Stimulated activated CD8-positive, alpha-beta memory T cell treated with anti-CD3 and anti-CD28 coated beads, Interleukin-15, amount 100 ng/mL, for 48 hours (primary cell): ENCODE data around the gene SP9.
A peak's percentile ranks its signal among the peaks of the same experiment; 100 is the strongest.

Experiments
- DNase-seq, 2 donors: peaks; one replicate each; pipeline ENCODE4 v3.0.0-alpha.2; 2020; ENCODE audit warnings: low read depth in 2 of 2

Gene SP9

DNA sequence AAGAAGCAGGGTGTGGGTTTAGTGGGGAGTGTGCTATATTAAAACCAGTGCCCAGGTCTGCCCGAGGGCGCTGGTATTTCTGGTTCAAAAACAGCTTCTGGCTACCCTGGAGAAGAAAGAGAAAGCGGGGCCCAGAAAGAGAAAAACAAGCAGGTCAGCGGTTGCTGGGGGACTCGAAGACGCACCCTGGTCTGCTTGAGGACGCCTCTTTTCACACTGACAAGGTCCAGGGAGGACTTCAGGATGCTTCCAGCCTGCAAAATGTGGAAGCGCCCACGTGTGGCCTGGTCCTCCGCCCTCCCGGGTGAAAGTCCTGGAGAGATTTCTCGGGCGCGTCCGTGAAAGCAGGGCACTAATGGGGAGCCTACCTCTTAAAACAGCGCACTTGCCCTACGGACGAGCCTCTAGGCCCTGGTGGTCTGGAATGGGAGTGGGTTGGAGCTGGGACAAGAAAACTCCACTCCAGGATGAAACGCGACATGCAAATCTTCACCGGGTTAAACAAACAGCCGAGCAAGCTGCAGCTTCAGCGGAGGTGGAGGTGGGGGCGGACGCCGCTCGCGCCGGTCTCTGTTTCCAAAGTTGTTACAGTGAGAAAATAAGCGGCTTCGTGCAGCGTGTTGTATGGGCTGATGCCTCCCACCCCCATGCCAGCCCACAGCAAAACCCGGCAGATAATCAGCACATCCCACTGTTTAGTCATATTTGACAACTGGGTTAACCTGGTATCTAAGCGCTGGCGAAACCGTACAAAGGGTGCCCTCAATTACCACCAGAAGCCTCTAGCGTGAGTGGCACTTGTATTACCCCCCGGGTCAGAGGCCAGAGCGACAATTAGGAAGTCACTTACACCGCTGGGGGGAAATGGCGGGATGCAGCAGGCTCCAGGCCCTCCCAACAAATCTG is 1.1 kb upstream of the SP9 start:
- DNase-seq, result no peak

DNA sequence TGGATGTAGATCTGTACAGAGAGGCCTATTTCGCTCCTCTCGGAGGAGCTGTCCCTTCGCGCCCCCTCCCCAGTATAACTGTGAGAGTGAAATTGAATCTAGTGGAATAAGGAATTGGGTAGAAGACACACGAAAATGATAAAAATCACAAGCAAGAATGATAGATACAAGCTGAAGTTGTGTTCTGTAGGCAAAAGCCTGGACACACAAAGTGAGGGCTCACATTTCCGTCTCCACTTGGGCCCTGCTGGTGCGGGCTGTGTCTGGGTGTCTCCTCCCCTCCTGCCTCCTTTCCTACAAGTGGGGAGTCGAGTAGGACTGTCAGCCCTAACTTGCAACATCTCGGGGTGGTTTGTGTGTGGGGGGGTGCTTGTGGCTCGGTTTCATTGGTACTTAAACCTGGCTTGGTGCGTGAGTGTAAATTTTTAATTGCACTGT is 457 bp upstream of the SP9 start:
- DNase-seq, result no peak

DNA sequence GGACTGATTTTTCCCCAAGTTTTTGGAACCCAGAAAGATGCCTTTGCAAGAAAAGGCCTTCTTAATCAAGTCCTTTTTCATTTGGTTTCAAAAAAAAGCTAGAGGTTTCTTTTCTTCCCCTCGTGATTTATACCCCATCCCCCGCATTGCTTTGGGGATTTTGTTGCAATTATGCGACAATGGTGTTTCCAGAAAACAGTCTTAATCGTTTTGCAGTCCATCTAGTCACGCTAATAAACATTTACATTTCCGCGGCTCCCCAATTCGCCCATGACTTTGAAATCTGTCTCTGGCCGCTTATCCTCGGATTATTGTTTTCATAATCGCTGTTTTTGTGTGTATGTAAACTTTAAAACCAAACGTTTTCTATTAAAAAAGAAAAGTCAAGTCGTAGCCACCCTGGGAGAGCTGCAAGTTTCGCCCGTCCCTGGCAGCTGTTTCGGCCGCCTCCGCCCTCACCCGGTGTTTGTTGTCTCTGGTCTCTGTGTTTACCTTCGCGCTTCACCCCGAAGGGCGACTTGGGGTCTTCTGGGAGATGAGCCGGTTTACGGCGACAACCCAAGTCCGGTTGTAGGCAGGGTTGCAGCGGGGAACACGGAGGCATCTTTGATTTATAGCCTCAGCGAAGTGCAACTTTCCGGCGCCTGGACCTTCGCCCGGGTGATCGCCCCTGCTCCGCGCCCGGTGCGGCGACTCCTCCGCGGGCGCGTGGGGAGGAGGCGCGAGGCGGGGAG is 667 bp downstream of the SP9 start:
- no peak for DNase-seq

DNA sequence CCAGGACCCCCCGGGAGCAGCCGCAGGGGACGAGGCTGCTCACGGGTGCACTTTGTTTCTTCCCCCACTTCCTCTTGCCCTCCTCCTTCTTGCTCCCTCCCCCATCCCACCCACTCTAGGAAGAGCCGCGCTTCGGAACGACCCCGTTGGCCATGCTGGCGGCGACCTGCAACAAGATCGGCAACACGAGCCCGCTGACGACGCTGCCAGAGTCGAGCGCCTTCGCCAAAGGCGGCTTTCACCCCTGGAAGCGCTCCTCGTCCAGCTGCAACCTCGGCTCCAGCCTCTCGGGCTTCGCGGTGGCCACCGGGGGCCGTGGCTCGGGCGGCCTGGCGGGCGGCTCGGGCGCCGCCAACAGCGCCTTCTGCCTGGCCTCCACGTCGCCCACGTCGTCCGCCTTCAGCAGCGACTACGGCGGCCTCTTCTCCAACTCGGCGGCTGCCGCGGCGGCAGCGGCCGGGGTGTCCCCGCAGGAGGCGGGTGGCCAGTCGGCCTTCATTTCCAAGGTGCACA is 1.3 kb downstream of the SP9 start:
- no peak for DNase-seq

DNA sequence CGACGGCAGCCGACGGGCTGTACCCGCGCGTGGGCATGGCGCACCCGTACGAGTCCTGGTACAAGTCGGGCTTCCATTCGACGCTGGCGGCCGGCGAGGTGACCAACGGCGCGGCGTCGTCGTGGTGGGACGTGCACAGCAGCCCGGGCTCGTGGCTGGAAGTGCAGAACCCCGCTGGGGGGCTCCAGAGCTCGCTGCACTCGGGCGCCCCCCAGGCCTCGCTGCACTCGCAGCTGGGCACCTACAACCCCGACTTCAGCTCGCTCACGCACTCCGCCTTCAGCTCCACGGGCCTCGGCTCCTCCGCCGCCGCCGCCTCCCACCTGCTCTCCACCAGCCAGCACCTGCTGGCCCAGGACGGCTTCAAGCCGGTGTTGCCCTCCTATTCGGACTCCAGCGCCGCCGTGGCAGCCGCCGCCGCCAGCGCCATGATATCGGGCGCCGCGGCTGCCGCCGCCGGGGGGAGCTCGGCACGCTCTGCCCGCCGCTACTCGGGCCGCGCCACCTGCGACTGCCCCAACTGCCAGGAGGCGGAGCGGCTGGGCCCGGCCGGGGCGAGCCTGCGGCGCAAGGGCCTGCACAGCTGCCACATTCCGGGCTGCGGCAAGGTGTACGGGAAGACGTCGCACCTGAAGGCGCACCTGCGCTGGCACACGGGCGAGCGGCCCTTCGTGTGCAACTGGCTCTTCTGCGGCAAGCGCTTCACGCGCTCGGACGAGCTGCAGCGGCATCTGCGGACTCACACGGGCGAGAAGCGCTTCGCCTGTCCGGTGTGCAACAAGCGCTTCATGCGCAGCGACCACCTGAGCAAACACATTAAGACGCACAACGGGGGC is 2.0 kb downstream of the SP9 start:
- DNase-seq, result no peak

DNA sequence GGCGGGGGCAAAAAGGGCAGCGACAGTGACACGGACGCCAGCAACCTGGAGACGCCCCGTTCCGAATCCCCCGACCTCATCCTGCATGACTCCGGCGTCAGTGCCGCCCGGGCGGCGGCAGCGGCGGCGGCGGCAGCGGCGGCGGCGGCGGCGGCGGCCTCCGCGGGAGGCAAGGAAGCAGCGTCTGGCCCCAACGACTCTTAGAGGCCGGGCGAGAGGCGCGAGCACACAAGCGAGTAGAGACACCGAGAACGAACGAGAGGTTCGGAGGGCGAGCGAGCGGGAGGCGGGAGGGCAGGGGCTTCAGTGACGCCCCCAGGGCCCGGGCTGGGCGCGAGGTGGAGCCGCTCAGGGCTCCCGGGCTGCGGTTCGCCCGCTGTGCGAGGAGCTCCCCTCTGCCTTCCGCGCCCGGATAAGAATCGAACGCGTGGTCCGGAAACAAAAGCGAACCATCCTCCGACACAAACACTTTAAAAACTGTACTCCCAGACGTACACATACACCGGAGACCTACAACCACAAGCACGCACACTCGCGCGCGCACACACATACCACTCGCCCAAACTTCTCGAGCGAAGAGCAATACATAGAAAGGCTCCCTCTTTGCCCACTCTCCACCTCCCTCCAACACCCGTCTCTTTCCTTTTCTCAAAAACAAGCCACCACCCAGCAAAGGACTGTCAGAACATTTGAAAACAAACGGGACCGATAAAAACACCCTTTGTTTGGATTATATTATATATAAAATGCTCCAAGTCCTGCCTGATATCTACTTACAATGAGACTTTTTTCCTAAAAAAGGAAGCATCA is 2.8 kb downstream of the SP9 start:
- no peak for DNase-seq

DNA sequence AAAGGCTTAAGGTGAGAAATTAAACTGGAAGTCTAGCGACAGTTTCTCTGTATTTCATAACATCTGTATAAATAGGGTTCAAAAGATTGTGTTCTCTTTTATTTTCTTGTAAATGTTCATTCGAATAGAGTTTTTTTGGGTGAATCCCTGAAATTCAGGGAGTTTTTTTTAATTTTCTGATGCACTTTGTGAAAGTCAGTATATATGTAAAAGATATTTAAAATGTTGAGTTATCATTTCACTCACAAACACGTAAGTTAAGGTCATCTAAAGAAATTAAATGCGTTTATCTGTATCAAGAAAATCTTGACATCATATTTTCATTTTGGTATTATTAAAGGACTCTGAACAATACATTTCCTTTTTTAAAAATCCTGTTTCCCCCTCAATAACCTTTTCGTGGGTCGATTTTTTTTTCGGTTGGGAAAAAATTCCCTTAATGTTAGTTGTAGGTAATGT is 3.4 kb downstream of the SP9 start:
- DNase-seq, result no peak

DNA sequence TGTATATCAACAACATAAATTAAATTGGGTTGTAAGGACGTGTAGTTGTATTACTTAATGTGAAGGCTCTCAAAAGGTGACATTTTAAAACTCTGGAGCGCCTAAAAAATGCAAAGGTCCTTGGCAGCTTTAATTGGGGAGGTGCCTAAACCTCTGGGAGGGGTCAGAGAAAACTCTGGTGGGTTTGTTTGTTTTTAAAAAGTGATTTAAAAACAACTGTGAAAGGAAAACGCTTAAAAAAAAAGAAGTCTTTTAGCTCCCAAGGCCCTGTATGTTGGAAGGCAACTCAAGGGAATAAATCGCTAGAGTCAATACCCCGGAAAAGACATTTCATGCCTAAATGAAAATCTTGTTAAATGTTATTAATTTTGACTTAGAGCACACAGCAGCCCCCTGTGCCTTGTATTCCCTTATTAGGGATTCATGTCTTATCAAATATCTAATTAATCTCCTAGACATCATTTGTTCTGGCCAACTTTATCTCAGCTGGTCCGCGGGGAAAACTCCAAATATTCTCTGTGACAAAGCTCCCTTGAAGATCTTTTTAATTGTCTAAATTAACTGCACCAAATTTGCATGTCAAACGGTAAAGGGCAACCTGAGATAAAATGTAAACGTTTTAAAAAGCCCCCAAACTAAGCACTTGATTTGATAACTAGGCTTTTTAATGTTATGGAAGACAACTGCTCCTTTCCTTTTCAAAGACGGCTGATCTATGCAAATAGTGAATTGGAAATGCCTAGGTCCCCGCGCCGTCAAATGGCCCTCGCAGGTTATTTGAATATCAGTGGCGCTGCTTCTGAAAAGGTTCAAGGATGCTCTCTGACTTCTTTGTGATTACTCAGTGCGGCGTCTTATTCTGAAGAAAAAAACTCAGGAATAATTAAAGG is 4.2 kb downstream of the SP9 start:
- no peak for DNase-seq

DNA sequence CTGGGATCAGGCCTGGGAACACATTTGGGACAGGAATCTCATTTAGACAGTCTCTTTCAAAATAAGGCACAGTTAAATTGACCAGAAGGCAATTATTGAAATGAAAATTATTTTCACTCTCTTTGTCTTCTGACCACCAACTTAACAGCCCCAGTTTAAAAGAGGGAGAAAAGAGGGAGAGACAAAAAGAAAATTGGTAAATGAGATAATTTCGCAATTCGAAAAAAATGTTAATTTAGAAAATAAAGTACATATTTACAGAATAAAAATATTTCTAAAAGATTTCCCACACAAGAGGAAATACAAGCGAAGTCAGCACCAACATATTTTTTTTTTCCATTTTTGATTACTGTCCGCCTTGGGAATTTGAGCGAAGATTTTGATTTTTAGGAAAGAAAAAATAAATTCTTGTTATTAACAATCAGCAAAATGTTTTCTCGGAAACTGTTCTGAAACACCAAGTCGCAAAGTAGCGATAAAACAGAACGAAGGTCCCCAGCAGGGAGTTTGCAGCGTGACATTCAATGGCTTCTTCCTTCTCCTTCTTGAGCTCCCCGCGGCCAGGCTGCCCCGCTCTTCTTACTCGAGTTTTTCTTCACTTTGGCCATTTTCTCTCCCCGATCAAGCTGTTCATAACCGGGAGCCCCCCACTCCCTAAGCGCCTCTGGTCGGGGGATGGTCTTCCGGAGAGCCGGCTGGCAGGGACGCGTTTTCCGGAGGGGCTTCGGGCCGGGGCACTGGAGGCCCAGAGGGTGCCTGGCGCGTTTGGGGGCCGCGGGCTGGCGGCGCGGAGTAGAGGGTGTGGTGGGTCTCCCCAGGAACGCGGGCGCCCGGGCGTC is 5.0 kb downstream of the SP9 start:
- DNase-seq, result no peak

DNA sequence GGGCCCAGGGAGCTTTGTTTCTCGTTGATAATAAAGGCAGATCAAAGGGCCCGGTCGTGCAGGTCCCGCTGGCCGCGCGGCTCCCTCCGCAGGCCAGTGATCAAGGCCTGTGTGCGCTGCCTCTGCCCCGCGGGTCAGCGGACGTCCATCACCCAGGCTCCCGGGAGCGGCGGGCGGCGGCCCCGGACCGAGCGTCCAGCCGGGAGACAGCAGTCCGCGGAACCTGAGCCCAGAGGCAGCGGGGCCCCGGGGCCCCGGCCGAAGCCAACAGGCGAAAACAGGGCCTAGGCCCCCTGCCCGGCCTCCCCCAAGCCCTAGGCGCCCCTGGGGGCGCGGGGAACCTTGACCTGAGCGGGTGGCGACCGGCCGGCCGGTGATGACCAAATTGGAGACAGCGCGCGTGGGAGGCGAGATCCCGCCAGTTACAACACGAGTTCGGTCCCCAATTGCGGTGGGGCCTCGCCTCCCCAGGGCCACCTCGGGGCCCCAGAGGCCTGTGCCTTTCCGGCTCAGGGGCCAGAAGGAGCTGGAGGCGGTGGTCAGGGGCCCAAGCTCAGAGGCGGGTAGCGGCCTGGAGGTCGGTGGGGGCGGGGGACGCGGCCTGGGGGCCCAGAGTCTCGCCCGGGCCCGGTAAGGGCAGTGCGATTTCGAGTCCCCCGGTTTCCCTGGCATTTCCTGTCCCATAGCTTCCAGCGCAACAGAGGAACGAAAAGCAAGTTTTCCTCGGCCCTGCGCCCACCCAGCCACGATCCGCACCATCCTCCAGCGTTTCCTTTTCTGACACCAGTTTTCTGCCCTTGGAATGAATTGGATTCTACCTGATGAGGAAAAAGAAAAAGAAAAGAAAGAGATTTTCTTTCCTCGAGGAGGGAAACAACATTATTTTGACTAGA is 5.9 kb downstream of the SP9 start:
- no peak for DNase-seq

DNA sequence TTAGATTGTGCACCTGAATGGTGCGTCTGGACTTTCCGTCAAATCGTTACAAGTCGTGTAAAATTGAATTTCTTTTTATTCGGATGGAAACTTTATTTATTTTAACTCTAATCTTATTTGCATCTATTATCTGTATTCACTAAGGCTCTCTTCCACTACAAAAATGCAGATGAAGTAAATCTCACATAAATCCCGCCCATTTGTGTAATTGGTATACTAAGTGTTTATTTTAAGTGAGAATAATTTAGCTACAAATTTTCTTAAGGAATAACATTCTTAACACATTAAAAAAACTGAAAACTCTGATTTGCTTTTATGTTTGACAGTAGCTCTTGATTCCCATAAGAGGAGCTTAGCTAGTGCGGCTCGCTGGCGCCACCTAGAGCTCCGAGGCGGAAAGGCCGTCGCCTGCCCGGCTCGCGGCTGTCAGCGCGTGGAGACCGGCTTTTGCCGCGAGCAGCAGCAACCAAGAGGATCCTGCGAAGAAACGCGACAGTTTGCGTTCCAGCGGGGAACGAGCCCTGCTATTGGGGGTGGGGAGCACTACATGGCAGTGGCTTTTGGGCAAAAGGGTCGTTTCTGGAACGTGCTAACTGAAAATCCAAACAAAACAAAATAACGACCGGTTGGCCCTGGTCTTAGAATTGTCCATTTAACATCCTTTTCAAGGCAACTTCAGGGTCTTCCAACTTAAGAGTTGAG is 6.7 kb downstream of the SP9 start:
- DNase-seq, result peak; percentile 76 to 81

DNA sequence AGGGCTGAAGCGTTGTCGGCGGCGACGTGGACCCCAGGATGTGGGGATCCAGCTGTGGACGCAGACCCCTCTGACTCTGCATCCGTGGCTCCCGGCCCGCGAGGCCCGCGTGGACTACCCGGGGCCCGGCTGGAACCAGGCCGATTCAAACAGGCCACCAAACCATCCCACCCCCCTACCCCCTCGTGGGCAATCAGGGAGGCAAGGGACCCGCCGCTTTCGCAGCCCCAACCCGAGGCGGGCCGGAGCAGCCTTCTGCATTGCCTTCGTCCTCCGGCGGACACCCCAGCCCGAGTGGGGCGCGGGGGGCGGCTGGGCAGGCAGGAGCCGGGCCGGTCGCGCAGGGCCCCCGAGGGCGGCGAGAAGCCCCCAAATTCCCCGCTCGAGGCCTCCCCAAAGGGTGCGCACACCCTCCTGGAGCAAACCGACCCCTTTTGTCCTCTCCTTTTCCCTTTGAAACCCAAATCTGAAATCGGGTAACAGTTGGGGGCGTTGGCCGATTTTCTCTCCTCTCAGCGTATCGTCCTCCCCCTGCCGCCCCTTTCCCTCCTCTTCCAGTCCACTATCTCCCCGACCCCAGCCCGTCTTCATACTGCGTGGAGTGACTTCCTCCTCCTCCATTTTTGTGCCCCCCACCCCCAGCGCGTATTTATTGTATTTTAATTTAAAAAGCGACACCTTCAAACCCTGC is 7.4 kb downstream of the SP9 start:
- no peak for DNase-seq

DNA sequence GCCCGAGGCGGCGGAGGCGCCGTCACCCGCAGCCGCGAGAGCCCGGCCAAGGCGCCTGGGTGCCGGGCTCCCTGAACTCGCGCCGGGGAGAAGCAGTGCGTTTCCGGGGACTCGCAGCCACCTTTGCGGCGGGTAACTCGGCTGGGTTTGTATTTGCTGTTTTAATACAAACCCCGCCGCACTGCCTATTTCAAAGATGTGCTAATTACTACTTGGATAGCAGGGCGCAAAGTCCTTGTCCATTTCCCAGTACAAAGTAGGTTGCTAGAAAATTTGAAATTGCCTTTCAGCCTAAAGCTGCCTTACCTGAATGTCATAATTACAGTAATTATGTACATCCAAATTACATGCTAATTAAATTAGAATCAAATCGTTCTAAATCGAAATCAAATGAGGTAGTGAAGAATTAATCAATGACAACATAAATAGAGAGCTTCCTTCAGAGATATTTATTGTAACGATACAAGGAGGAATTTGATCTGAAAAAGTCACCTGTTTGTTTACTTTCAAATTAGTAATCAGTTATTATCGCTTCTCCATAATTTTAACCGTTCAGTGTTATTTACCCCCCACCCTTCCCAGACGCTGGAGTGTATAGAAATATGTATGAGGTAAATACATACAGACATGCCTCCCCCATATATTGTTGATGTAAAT is 8.1 kb downstream of the SP9 start:
- no peak for DNase-seq

DNA sequence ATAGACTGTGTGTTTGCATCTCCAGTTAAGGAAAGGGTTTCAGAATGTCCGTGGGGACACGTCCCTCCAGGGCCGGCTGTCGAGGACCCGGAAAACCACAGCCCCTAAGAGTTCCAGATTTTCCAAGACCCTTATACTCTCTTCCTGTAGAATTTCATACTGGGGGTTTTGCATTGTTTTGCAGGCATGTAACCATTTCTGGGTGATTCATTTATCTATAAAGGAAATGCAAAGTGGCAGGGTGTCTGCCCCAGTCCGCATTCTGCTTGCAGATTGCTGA is 8.5 kb downstream of the SP9 start:
- DNase-seq, result no peak

DNA sequence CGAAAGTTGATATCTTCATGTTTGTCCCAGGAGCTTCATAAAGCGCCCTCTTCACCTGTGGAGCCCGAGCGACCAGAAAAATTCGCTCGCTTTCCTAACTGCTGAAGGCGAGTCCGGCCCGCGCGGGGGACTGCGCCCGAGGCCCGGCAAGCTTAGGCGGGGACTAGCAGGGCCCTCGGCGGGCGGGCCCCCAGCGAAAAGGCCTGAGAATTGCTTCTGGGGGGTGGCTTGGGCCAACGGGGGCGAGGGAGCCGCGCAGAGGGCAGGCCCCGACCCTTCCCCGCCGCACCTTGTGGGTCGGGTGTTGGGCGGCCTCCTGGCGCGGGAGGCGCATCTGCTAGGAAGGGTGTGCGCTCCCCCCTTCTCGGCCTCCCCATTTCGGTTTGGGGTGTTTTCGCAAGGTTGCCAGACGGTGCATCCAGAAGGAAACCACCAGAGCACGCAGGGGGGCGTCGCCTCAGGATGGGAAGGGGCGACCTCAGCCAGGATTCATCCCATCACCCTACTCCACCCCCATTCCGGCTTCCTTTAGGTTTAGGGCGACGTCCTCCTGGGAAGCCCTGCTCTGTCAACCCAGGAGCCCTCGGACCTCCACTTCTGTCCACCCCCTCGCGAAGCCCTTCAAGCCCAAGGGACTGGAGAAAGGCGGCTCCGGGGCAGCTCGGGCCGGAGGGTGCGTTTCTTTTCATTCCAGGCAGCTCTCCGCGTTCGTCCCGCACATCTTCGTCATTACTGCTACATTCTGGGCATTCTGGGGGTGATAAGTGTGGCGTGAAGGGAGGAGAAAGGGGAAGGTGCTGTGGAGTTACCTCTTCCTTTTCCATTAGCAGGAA is 9.1 kb downstream of the SP9 start:
- no peak for DNase-seq
